Dedifferentiated amniotic fluid mesenchymal stem cell (primary cell): Measurements from ENCODE around the gene RALGDS.
"Not testable (repeated sequence)": the region's sequence is repeated elsewhere in the genome, so short reads cannot be mapped to it uniquely, and the experiment has no call there.

Experiments
- DNase-seq: peaks from one replicate; pipeline ENCODE4 v3.0.0-alpha.2; 2016; ENCODE audit errors: extremely low spot score

Gene RALGDS

GRCh38 chr9:133088756-133089155 is 32.3 kb downstream of the RALGDS start:
- no peak for DNase-seq

- no peak for DNase-seq
Observed at GRCh38 chr9:133088146-133088750, 32.8 kb downstream of the RALGDS start.

GRCh38 chr9:133087429-133088145 is 33.5 kb downstream of the RALGDS start:
- DNase-seq: no peak

- DNase-seq: no peak
Observed at GRCh38 chr9:133086894-133087293, 34.1 kb downstream of the RALGDS start.

GRCh38 chr9:133086212-133086860 is 34.7 kb downstream of the RALGDS start:
- not testable (repeated sequence) for DNase-seq

GRCh38 chr9:133083688-133084087 is 37.4 kb downstream of the RALGDS start:
- not testable (repeated sequence) for DNase-seq

- not testable (repeated sequence) for DNase-seq
Observed at GRCh38 chr9:133081957-133082644, 38.9 kb downstream of the RALGDS start.

- not testable (repeated sequence) for DNase-seq
Observed at GRCh38 chr9:133080786-133081779, 40.0 kb downstream of the RALGDS start.

- no peak for DNase-seq
Observed at GRCh38 chr9:133080161-133080560, 40.9 kb downstream of the RALGDS start.

GRCh38 chr9:133078486-133078885 is 42.6 kb downstream of the RALGDS start:
- no peak for DNase-seq

- no peak for DNase-seq
Observed at GRCh38 chr9:133076691-133077090, 44.3 kb downstream of the RALGDS start.

GRCh38 chr9:133075925-133076630 is 45.0 kb downstream of the RALGDS start:
- peak; percentile 67 for DNase-seq

- DNase-seq: no peak
Observed at GRCh38 chr9:133074111-133074651, 46.9 kb downstream of the RALGDS start.

GRCh38 chr9:133073086-133074014 is 47.7 kb downstream of the RALGDS start:
- no peak for DNase-seq

- not testable (repeated sequence) for DNase-seq
Observed at GRCh38 chr9:133072210-133072609, 48.8 kb downstream of the RALGDS start.

GRCh38 chr9:133071484-133072150 is 49.4 kb downstream of the RALGDS start:
- no peak for DNase-seq

- DNase-seq: not testable (repeated sequence)
Observed at GRCh38 chr9:133070985-133071384, 50.1 kb downstream of the RALGDS start.

GRCh38 chr9:133070500-133070961 is 50.5 kb downstream of the RALGDS start:
- DNase-seq: not testable (repeated sequence)
